Neural cell (in vitro differentiated cells): ENCODE data around the gene PHLPP1. TPM values are rescaled to one million over a fixed set of nuclear protein-coding genes. Genes with fewer than 3 reads are reported as not detected.

ENCODE experiments used
- H2AFZ ChIP-seq: fragments of 200-600, 300-800 bp; sonication (generic), shearing (Covaris generic); 2 replicates; pipeline ENCODE4 v1.6.0; 2014; ENCODE audit warnings: low read depth, mild to moderate bottlenecking, antibody characterized with exemption, low read length, moderate library complexity
- H3F3A ChIP-seq: fragments of 200-600 bp; shearing (Covaris generic); 2 replicates; pipeline ENCODE4 v1.6.1; 2016; ENCODE audit warnings: mild to moderate bottlenecking, moderate library complexity, mixed read lengths, antibody characterized with exemption, low read length; ENCODE audit not compliant: insufficient read depth, poor library complexity, severe bottlenecking
- H3K27ac ChIP-seq: fragments of 200-600, 300-800 bp; sonication (generic), shearing (Covaris generic); 2 replicates; pipeline ENCODE4 v1.5.1; 2014; ENCODE audit warnings: mild to moderate bottlenecking, low read length, moderate library complexity
- H3K27me3 ChIP-seq: fragments of 300-800, 200-600 bp; sonication (generic), shearing (Covaris generic); 2 replicates; pipeline ENCODE4 v1.6.0; 2014; ENCODE audit warnings: mild to moderate bottlenecking, low read depth, low read length, moderate library complexity; ENCODE audit not compliant: insufficient read depth
- H3K36me3 ChIP-seq: fragments of 300-800, 200-600 bp; sonication (generic), shearing (Covaris generic); 2 replicates; pipeline ENCODE4 v1.5.1; 2014; ENCODE audit warnings: mild to moderate bottlenecking, antibody characterized with exemption, low read length, moderate library complexity; ENCODE audit not compliant: insufficient read depth
- H3K4me2 ChIP-seq: fragments of 300-800, 200-600 bp; sonication (generic), shearing (Covaris generic); 2 replicates; pipeline ENCODE4 v1.6.0; 2014; ENCODE audit warnings: mild to moderate bottlenecking, low read length
- H3K4me3 ChIP-seq: fragments of 300-800, 200-600 bp; sonication (generic), shearing (Covaris generic); 2 replicates; pipeline ENCODE4 v1.5.1; 2014; ENCODE audit warnings: mild to moderate bottlenecking, low read length, moderate library complexity
- H3K79me2 ChIP-seq: fragments of 200-600 bp; shearing (Covaris generic); replicated peaks from 2 replicates; pipeline ENCODE4 v1.6.0; 2014; ENCODE audit warnings: mild to moderate bottlenecking, low read length, moderate library complexity; ENCODE audit not compliant: insufficient read depth
- H3K9ac ChIP-seq: fragments of 300-800, 200-600 bp; sonication (generic), shearing (Covaris generic); 2 replicates; pipeline ENCODE4 v1.6.1; 2016; ENCODE audit warnings: mild to moderate bottlenecking, low read length, mixed read lengths
- H3K9me2 ChIP-seq: fragments of 200-600 bp; shearing (Covaris generic); 2 replicates; pipeline ENCODE4 v1.6.1; 2016; ENCODE audit warnings: mild to moderate bottlenecking, low read length, mixed read lengths; ENCODE audit not compliant: insufficient read depth
- H3K9me3 ChIP-seq: fragments of 200-600, 300-800 bp; sonication (generic), shearing (Covaris generic); 2 replicates; pipeline ENCODE4 v1.6.1; 2016; ENCODE audit warnings: mild to moderate bottlenecking, mixed run types, low read length, moderate library complexity, mixed read lengths
- H4K20me1 ChIP-seq: fragments of 200-600 bp; shearing (Covaris generic); 2 replicates; pipeline ENCODE4 v1.6.1; 2016; ENCODE audit warnings: mild to moderate bottlenecking, mixed run types; ENCODE audit not compliant: insufficient read depth
- CTCF ChIP-seq: fragments of 450-650 bp; IDR thresholded peaks from 2 replicates; pipeline ENCODE4 v1.5.1; 2014; ENCODE audit warnings: antibody characterized with exemption, mild to moderate bottlenecking, moderate library complexity; ENCODE audit not compliant: poor library complexity, severe bottlenecking
- EP300 ChIP-seq: fragments of 450-650 bp; conservative IDR thresholded peaks from 2 replicates; pipeline ENCODE4 v1.6.1; 2014; ENCODE audit warnings: antibody characterized with exemption, mild to moderate bottlenecking, moderate library complexity; ENCODE audit not compliant: poor library complexity, severe bottlenecking
- EZH2 ChIP-seq: fragments of 200-600, 300-800 bp; shearing (Covaris generic), sonication (generic); IDR thresholded peaks from 2 replicates; pipeline ENCODE4 v1.6.1; 2014; ENCODE audit warnings: antibody characterized with exemption, low read length, borderline replicate concordance, mild to moderate bottlenecking; ENCODE audit not compliant: insufficient read depth, poor library complexity, severe bottlenecking
- MXI1 ChIP-seq: fragments of 450-650 bp; conservative IDR thresholded peaks from 2 replicates; pipeline ENCODE4 v1.6.1; 2014; ENCODE audit warnings: antibody characterized with exemption, mild to moderate bottlenecking; ENCODE audit not compliant: poor library complexity, severe bottlenecking
- POLR2AphosphoS5 ChIP-seq: IDR thresholded peaks from 2 replicates; pipeline ENCODE4 v1.6.1; 2012
- RAD21 ChIP-seq: fragments of 450-650 bp; conservative IDR thresholded peaks from 2 replicates; pipeline ENCODE4 v1.6.1; 2014; ENCODE audit warnings: antibody characterized with exemption, mild to moderate bottlenecking, moderate library complexity
- REST ChIP-seq: IDR thresholded peaks from 2 replicates; pipeline ENCODE4 v1.6.1; 2012; ENCODE audit warnings: borderline replicate concordance
- SMC3 ChIP-seq: fragments of 450-650 bp; conservative IDR thresholded peaks from 2 replicates; pipeline ENCODE4 v1.6.1; 2014; ENCODE audit warnings: antibody characterized with exemption, mild to moderate bottlenecking, moderate library complexity; ENCODE audit not compliant: poor library complexity
- TAF1 ChIP-seq: IDR thresholded peaks from 2 replicates; pipeline ENCODE4 v1.6.1; 2012; ENCODE audit warnings: low read depth
- polyA plus RNA-seq: library from polyadenylated mRNA; depleted of rRNA; stranded (reverse); fragments of >200 nt; gene quantifications from 2 replicates; pipeline ENCODE4 v1.2.3, GENCODE V29; 2014

Gene PHLPP1
- polyA plus RNA-seq, 1 donor from 2014 or later, result 4.5 TPM

- Histone ChIP-seq H3K36me3 (no peaks in the 10 kb centered on the region), H3K79me2 (peaks cover 81% of the 10 kb centered on the region), H3K27me3 (no peaks in the 10 kb centered on the region), H3F3A (no peaks in the 10 kb centered on the region), H3K9me2 (no peaks in the 10 kb centered on the region), H3K9me3 (no peaks in the 10 kb centered on the region), H3K4me2 (no peak overlapping the region), H3K4me3 (no peak overlapping the region), H3K9ac (no peak overlapping the region), H3K27ac (no peak overlapping the region), H2AFZ (no peak overlapping the region), H4K20me1 (no peaks in the 10 kb centered on the region)
- no peak for TF ChIP-seq POLR2AphosphoS5
- no peak for TF ChIP-seq EZH2
- no peak for TF ChIP-seq CTCF
- no peak for TF ChIP-seq MXI1
Observed at GRCh38 chr18:62725896-62726295, 10.6 kb downstream of the PHLPP1 start.

- Histone ChIP-seq H3K4me3 (no peak overlapping the region), H3K4me2 (no peak overlapping the region), H3K9me2 (no peaks in the 10 kb centered on the region), H3F3A (no peaks in the 10 kb centered on the region), H4K20me1 (no peaks in the 10 kb centered on the region), H3K9me3 (peaks cover 9% of the 10 kb centered on the region), H3K9ac (no peak overlapping the region), H3K27me3 (no peaks in the 10 kb centered on the region), H3K79me2 (peaks cover 72% of the 10 kb centered on the region), H2AFZ (no peak overlapping the region), H3K27ac (no peak overlapping the region), H3K36me3 (no peaks in the 10 kb centered on the region)
- TF ChIP-seq RAD21, result no peak
- TF ChIP-seq TAF1, result no peak
- TF ChIP-seq MXI1, result no peak
- no peak for TF ChIP-seq EZH2
- no peak for TF ChIP-seq CTCF
- no peak for TF ChIP-seq POLR2AphosphoS5
- TF ChIP-seq REST, result no peak
- TF ChIP-seq SMC3, result no peak
- no peak for TF ChIP-seq EP300
Observed at GRCh38 chr18:62728254-62728653, 12.9 kb downstream of the PHLPP1 start.
